ENCODE results near the gene TNNT2. TPM values are rescaled to one million over a fixed set of nuclear protein-coding genes. Genes with fewer than 3 reads are reported as not detected.
A peak's percentile ranks its signal among the peaks of the same experiment; 100 is the strongest.

The TNNT2 gene
- total and polyA plus RNA-seq, 7 donors, result 0.52 to 26.6 (median 5.7) TPM

GRCh38 chr1:201419746-201420607, 42.5 kb upstream of the TNNT2 start:
- peaks cover 0 to 15% of the 10 kb centered on the region in 2 donors for H3K36me3 ChIP-seq (ENCODE audit: insufficient read depth in 1 of 2, low read depth in 1 of 2)
- H3K9me3 ChIP-seq, result no peaks in the 10 kb centered on the region
- peak; percentile 19 to 46 (median 32) for ATAC-seq
- no peak for TF ChIP-seq CTCF (IDR thresholded peaks at IDR 0.05)
- 39 to 44% (median 43%) methylated on average over 12 of the region's 12 CpGs for WGBS, 3 donors
- peaks cover 31% of the 10 kb centered on the region for H3K4me1 ChIP-seq
- no peaks in the 10 kb centered on the region for H3K27me3 ChIP-seq (ENCODE audit: insufficient read depth in 3 of 3, low read length in 2 of 3)
- H3K27ac ChIP-seq, result peak overlapping the region; percentile 81
- intact Hi-C loops (cut with DNase I), result no loop called here
- DNase-seq, result peak; percentile 51 to 66
- peak overlapping the region; percentile 65 for H3K4me3 ChIP-seq

- intact Hi-C loops (cut with DNase I), result no loop called here
- TF ChIP-seq CTCF (IDR thresholded peaks at IDR 0.05), result no peak
- Histone ChIP-seq H3K36me3 (ENCODE audit: insufficient read depth in 1 of 2, low read depth in 1 of 2) (peaks cover 0 to 23% of the 10 kb centered on the region in 2 donors), H3K27me3 (ENCODE audit: insufficient read depth in 3 of 3, low read length in 2 of 3) (no peaks in the 10 kb centered on the region), H3K27ac (peak overlapping the region; percentile 81), H3K4me3 (peak overlapping the region; percentile 65), H3K9me3 (no peaks in the 10 kb centered on the region), H3K4me1 (peaks cover 30% of the 10 kb centered on the region)
- DNase-seq (peak in 1 of 2 donors; percentile 20), ATAC-seq (no peak)
- WGBS, 3 donors, result 36 to 69% (median 50%) methylated on average over 4 of the region's 4 CpGs
Observed at GRCh38 chr1:201419256-201419655, 41.8 kb upstream of the TNNT2 start.

GRCh38 chr1:201418461-201418860, 41.0 kb upstream of the TNNT2 start:
- ATAC-seq (no peak), DNase-seq (peak in 1 of 2 donors; percentile 8)
- Histone ChIP-seq H3K27me3 (ENCODE audit: insufficient read depth in 3 of 3, low read length in 2 of 3) (no peaks in the 10 kb centered on the region), H3K36me3 (ENCODE audit: insufficient read depth in 1 of 2, low read depth in 1 of 2) (peaks cover 0 to 26% of the 10 kb centered on the region in 2 donors), H3K4me3 (peak overlapping the region; percentile 65), H3K4me1 (peaks cover 27% of the 10 kb centered on the region), H3K9me3 (no peaks in the 10 kb centered on the region), H3K27ac (peak overlapping the region; percentile 81)
- 51 to 60% (median 51%) methylated on average over 3 of the region's 3 CpGs for WGBS, 3 donors
- intact Hi-C loops (cut with DNase I), result no loop called here
- TF ChIP-seq CTCF (IDR thresholded peaks at IDR 0.05), result no peak

GRCh38 chr1:201414051-201414738, 36.7 kb upstream of the TNNT2 start:
- Histone ChIP-seq H3K36me3 (ENCODE audit: insufficient read depth in 1 of 2, low read depth in 1 of 2) (peaks cover 0 to 65% of the 10 kb centered on the region in 2 donors), H3K9me3 (no peaks in the 10 kb centered on the region), H3K27me3 (ENCODE audit: insufficient read depth in 3 of 3, low read length in 2 of 3) (no peaks in the 10 kb centered on the region), H3K4me3 (no peak overlapping the region), H3K27ac (no peak overlapping the region), H3K4me1 (peaks cover under 1% of the 10 kb centered on the region)
- intact Hi-C loops (cut with DNase I), result no loop called here
- 80 to 84% (median 82%) methylated on average over 15 of the region's 15 CpGs for WGBS, 3 donors
- TF ChIP-seq CTCF (IDR thresholded peaks at IDR 0.05), result no peak
- DNase-seq (no peak), ATAC-seq (no peak)
